GM08714 (cell line): Measurements from ENCODE around the gene UNC13D.
A peak's percentile ranks its signal among the peaks of the same experiment; 100 is the strongest.
"Not testable (repeated sequence)": the region's sequence is repeated elsewhere in the genome, so short reads cannot be mapped to it uniquely, and the experiment has no call there.

ENCODE experiments used
- H3K4me3 ChIP-seq: fragments of 200-500 bp; sonication (Bioruptor generic); 2 replicates; pipeline ENCODE4 v1.5.1; 2014; ENCODE audit warnings: mild to moderate bottlenecking, low read length, inconsistent platforms
- ZNF274 ChIP-seq: IDR thresholded peaks from 2 replicates; pipeline ENCODE4 v1.6.1; 2012; ENCODE audit warnings: mild to moderate bottlenecking, low read depth, low read length

The UNC13D gene

DNA sequence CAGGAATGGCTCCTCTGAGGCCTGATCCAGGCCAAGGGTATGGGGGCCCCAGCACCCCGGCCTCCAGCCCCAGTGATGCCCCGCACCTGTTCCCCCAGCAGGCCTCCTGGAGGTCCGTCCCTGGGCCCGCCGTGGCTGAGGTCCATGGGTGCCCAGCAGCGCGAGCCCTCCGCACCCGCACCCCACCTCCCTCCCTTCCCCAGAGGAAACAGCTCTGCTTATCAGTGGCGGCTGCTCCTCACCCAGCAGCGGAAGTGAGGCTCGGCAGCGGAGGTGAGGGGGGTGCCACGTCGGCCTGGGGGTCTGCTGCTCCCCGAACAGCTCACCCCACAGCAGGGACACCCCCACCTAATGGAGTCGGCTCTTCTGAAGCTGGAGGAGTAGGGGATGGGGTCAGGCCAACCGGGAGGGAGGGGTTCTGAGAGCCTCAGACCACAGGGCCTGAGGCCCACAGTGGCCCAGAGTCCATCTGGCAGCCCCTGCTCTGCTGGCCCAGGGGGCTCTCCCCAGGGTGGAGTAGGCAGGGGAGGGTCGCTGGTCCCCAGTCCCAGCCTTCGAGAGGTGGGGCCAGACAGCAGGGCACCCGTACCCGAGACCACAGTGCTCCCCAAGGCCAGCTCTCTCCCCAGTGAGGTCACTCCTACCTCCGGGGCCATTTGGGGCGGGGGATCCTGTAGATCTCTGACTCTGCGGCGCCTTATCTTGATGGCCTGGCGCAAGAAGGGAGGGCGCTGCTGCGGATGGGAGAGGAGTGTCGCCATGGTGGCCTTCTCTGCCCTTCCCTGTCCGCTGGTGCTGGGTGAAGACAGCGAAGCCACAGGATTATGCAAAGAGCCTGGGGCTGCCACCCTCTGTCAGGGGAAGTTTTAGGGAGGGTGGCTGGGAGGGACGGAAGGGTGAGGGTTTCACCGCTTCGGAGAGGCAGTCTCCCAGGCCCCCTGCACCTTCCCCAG is at the start of gene UNC13D:
TSS of gene UNC13D (minus strand) at position 828 of the 953 bp plus-strand sequence. CDS start at position 761, 67 bp downstream.
- no peak for TF ChIP-seq ZNF274
- peak within 1 kb of the TSS; percentile 80; the same call in 1 of the 2 replicates for H3K4me3 ChIP-seq

DNA sequence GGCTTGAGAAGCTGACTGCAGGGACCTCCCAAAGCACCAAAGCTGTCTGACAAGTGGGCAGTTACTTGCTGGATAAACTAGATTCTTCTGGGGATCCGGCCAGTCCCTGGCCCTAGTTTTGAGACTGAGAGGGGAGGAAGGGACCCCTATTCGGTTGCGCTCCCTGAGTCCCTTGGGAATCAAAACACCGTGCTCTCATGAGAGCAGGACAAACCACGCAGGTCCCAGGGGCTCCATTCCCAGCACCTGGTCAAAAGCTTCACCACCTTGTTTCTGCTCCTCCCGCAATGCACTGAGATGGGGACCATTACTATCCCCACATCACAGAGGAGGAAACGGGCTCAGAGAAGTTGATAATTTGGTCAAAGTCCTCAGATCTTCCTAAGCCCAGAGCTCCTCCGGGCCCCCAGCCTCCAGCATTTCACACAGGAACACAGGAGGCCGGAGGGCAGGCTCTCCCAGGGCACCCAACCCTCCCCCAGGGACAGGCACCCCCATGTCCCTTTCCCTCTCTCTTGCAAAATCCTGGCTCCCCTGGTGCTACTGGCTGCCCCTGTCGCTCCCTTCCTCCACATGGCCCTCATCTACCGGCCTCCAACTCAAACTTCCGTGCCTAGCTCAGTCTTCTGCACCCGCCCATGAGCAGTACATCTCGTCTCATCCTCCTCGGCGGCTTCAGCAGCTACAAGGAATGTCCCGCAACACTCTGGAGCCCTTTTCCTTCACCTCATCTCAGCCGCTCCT is 49.3 kb upstream of the UNC13D start:
- no peak for TF ChIP-seq ZNF274
- no peak overlapping the region for H3K4me3 ChIP-seq

DNA sequence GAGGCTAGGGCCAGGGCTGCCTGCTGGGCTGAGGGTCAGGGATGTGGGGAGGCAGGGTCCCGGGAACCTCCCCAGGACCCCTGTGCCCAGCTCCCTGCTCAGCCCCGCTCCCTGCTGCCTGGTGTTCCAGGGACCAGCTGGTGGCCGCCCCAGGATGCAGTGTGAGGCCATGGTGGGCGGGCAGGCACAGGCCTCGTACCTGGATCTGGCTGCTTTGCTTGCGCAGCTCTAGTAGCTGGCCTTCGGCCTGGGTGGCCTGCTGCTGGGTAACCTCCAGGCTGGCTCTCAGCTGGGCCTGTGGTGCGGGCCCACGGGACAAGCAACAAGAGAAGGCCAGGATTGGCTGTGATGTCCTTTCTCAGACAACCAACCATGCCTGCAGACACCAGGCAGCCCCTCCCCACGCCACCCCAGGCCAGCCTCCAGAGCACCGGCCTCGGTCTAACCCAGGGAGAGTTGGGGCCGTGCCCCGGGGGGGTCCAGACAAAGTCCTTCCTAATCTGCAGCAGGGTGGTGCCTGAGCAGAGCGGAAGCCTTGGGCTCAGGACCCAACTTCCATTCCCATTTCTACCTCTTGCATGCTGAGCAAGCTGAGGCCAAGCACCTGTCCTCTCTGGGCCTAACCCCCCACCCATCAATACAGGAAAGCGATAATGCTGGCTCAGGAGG is 48.5 kb upstream of the UNC13D start:
- TF ChIP-seq ZNF274, result no peak
- no peak overlapping the region for H3K4me3 ChIP-seq

DNA sequence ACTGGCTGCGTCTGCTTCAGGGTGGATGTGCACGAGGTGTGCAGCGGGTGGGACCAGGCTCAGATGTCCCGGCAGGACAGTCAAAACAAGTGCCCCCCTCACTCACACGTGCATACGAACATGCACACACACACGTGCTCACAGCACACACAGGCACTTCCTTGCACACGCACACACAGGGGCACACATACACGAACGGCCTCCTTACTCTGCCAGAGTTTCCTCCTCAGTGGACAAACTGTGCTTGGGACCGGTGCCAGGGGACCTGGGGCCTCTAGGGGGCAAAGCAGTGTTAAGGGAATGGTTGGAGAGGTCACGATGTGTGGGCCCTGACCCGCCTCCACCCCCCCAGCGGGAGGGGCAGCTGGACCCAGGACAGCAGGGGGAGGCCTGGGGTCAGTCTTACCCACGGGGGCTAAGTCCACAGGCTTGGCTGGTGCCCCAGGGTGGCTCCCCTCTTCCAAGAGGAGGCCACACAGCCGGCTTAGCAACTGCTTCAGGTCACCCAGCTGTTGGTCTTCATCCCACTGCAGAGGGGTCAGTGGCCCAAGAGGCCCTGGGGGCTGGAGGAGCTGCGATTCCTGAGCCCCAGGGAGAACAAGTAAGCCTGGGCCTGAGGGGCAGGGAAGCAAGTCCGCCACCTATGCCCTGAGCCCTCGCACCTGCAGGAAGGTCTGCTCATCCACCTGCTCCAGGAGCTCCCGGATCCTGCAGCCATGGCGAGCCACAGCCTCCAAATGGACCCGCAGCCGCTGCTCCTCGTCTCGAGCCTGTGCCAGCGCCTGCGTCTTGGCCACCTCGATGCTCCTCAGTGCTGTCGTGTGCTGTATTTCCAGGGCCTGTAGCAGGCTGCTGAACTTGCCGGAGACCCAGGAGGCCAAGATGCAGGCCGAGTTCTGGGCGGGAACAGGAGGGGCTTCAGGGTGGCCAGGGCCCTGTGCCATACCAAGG is 47.7 kb upstream of the UNC13D start:
- no peak for TF ChIP-seq ZNF274
- no peak overlapping the region for H3K4me3 ChIP-seq

DNA sequence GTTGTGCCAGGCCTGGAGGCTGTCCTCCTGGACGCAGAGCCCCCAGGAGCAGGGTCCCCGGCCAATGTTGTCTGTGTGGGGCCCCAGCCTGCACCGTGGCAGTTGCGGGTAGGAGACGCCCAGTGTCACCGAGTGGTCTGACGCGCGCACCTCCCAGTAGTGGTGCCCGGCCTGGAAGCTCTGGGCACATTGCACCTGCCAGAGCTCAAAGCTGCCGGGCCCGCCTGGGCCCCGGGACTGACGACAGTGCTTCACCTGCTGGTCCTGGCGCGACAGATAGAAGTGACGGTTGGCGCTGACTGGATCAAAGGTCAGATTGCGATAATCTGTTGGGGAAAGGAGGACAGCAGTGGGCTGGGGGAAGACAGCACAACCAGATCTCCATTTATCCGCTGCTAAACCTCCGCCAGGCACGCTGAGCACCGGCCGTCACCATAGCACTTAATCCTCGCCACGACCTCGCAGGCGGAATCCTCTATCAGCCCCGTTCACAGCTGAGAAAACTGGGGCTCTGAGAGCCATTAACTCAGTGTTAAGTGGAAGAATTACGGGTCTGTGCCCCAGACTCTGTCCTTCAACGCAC is 46.9 kb upstream of the UNC13D start:
- no peak for TF ChIP-seq ZNF274
- H3K4me3 ChIP-seq, result no peak overlapping the region

DNA sequence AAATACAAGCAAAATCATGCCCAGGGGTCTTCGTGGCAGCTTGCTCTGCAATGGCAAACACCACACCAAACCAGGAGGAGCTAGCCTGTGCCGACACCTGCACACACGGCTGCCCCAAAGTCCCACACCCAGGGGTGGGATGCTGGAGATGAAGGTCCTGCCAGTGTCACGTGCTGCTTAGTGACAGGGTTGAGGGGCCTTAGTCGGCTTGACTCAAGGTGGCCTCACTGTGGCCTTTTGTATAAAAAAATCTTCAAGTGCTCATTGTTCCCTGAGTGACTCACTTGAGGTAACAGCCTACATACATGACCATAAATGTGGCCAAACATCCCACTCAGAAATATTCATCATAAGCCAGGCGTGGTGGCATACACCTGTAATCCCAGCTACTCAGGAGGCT is 45.2 kb upstream of the UNC13D start:
- no peak overlapping the region for H3K4me3 ChIP-seq
- no peak for TF ChIP-seq ZNF274

DNA sequence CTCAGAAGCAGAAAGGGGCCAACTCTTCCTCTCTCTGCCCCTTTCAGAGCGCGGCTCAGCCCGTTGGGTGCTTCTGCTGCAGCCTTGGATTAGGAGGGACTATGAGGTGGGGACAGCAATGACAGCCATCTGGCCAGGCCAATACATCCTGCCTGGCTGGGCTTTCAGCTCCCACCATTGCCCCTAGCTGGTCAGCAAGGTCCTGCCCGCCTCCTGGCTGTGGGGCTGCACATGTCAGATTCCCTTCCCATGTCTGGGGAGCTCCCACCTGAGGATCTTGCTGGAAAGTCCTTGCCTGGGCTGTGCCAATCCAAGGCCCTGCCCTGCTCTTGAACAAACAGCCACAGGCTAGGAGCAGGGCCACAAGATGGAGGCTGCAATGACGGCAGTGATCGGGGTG is 44.3 kb upstream of the UNC13D start:
- H3K4me3 ChIP-seq, result no peak overlapping the region
- TF ChIP-seq ZNF274, result no peak

DNA sequence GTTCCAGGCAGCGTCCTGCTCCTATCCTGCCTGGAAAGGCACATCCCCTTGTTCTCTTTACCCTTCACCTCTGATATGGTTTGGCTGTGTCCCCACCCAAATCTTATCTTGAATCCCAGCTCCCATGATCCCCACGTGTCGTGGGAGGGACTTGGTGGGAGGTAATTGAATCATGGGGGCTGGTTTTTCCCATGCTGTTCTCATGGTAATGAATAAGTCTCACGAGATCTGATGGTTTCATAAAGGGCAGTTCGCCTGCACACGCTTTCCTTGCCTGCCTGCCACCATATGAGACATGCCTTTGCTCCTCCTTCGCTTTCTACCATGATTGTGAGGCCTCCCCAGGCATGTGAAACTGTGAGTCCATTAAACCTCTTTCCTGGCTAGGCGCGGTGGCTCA is 41.7 kb upstream of the UNC13D start:
- H3K4me3 ChIP-seq, result not testable (repeated sequence)

DNA sequence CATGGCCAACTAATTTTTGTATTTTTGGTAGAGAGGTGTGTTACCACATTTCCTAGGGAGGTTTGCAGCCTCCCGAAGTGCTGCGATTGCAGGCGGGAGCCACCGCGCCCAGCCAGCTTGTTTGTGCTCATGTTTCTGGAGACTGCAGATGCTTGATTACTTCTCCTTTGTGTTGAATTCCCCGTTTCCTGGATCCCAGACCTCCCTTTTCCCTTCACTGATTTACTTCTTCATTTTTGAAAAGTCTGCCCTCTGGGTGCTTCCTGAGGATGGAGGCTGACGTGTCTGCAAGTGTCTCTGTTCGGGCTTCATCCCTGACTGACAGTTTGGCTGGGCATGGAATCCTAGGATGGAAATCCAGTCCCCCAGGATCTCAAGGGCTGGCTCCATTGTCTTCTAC is 41.2 kb upstream of the UNC13D start:
- no peak for TF ChIP-seq ZNF274
- no peak overlapping the region for H3K4me3 ChIP-seq

DNA sequence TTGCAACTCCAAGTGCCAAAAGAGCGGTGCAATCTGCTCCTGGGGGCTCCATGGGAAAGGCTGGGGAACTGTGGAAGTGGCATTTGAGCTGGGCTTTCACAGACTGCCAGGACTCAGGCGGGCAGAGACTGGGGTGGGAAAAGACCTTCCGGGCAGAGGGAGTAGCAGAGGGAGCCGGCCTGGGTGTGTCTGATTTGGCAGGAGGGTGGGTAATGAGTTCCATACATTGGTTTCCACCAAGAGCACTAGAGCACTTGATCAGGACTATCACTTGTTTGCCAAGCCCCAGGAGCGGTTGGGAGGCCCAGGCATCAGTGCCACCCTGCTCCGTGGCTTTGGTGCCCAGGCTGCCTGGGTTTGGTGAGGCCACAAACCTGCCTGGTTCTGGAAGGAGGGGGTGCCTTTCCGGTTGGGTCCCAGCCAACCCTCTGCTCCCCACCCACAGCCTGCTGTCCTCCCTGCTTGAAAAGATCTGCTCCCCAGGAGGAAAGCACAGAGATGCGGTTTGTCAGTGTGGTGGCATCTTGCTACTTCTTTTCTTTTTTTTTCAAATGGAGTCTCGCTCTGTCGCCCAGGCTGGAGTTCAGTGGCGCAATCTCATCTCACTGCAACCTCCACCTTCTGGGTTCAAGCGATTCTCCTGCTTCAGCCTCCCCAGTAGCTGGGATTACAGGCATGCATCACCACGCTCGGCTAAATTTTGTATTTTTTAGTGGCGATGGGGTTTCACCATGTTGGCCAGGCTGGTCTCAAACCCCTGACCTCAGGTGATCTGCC is 37.7 kb upstream of the UNC13D start:
- no peak overlapping the region for H3K4me3 ChIP-seq
- no peak for TF ChIP-seq ZNF274

DNA sequence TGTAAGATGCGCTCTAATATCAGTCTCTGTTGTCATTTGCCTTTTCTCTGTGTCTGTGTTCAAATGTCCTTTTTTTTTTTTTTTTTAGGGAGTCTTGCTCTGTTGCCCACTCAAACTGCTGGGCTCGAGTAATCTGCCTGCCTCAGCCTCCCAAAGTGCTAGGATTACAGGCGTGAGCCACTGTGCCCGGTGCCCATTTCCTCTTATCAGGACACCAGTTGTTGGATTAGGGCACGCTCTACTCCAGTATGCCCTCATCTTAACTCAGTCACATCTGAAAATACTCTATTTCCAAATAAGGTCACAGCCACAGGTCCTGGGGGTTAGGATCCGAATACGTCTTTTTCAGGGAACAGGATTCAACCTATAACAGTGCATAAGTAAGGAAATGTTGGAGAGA is 36.1 kb upstream of the UNC13D start:
- no peak for TF ChIP-seq ZNF274

More for the DNA sequence above, 36.1 kb upstream of the UNC13D start:
- no peak overlapping the region for H3K4me3 ChIP-seq
